HCT116 (cell line): ENCODE data around the gene MRLN. TPM values are rescaled to one million over a fixed set of nuclear protein-coding genes. Genes with fewer than 3 reads are reported as not detected.
"Not testable (repeated sequence)": the region's sequence is repeated elsewhere in the genome, so short reads cannot be mapped to it uniquely, and the experiment has no call there.

Experiments
- ATAC-seq: fragments of 200-7000 bp; cut with Tn5 transposase; 2 replicates; pipeline ENCODE4 v1.9.1; 2020; ENCODE audit warnings: mild to moderate bottlenecking, moderate library complexity
- BruUV-seq: library from RNA; stranded (reverse); fragments of 400-500 nt; replicated peaks from 2 replicates; lab custom pipeline; 2021; lab: Mats Ljungman, UMichigan
- CTCF ChIA-PET: fragments of 300-600 bp; sonication (Branson Sonifier 250); formaldehyde crosslinking; loops from one replicate; lab custom pipeline; 2021; ENCODE audit warnings: antibody characterized with exemption; lab: Charles Lee
- POLR2A ChIA-PET: fragments of 300-600, 350-600 bp; sonication (Branson Sonifier 250); formaldehyde crosslinking; loops from one replicate; lab custom pipeline; 2021; ENCODE audit warnings: antibody characterized with exemption; lab: Charles Lee
- RAD21 ChIA-PET, 2 experiments: fragments of 300-600 bp; sonication (Branson Sonifier 250); formaldehyde crosslinking; loops; one replicate each; lab custom pipeline; 2023; ENCODE audit warnings: low total read pairs in 2 of 2; ENCODE audit not compliant: uncharacterized antibody in 2 of 2, unreplicated experiment in 2 of 2, low non-redundant PET in 1 of 2; lab: Charles Lee
- DNase-seq: peaks from one replicate; pipeline ENCODE4 v3.0.0-alpha.2; 2010; ENCODE audit warnings: low read depth, low spot score
- H2AFZ ChIP-seq: fragments of 200-600 bp; shearing (Covaris generic), sonication (generic); 2 replicates; pipeline ENCODE4 v1.6.1; 2017; ENCODE audit warnings: low read depth, mixed run types, mixed read lengths, antibody characterized with exemption, low read length; ENCODE audit not compliant: poor library complexity, severe bottlenecking
- H3K27ac ChIP-seq: 2 replicates; pipeline ENCODE4 v1.5.1; 2012; ENCODE audit warnings: low read depth, low read length
- H3K27me3 ChIP-seq: fragments of 200-600 bp; sonication (generic); 2 replicates; pipeline ENCODE4 v1.6.1; 2016; ENCODE audit warnings: mixed run types, low read length, mixed read lengths; ENCODE audit not compliant: insufficient read depth
- H3K36me3 ChIP-seq, 2 experiments: fragments of 200-500 bp in 1 of 2; fragments of 200-600 bp in 1 of 2; sonication (Bioruptor generic) in 1 of 2; sonication (generic) in 1 of 2; 2 replicates each; pipeline versions ENCODE4 v1.5.1 to v1.6.1; 2014 to 2016; ENCODE audit warnings: low read length in 2 of 2, inconsistent platforms in 1 of 2, mixed read lengths in 1 of 2, mixed run types in 1 of 2; ENCODE audit not compliant: insufficient read depth in 2 of 2, control insufficient read depth in 1 of 2
- H3K4me1 ChIP-seq, 2 experiments: fragments of 200-600 bp in 1 of 2; sonication (generic) in 1 of 2; 2 replicates each; pipeline versions ENCODE4 v1.5.1 to v1.6.1; 2012 to 2017; ENCODE audit warnings: low read length in 2 of 2, inconsistent platforms in 1 of 2, mild to moderate bottlenecking in 1 of 2, mixed read lengths in 1 of 2, mixed run types in 1 of 2, moderate library complexity in 1 of 2; ENCODE audit not compliant: insufficient read depth in 2 of 2, control insufficient read depth in 1 of 2
- H3K4me2 ChIP-seq: fragments of 200-600 bp; sonication (generic); 2 replicates; pipeline ENCODE4 v1.6.1; 2017; ENCODE audit warnings: mixed run types, low read length, mixed read lengths
- H3K4me3 ChIP-seq, 2 experiments: fragments of 200-600 bp in 1 of 2; sonication (generic) in 1 of 2; replicated peaks in 1 of 2; 2 replicates each; pipeline ENCODE4 v1.5.1; 2011 to 2016; ENCODE audit warnings: low read length in 2 of 2, control low read depth in 1 of 2, low read depth in 1 of 2, mild to moderate bottlenecking in 1 of 2, mixed read lengths in 1 of 2, mixed run types in 1 of 2
- H3K79me2 ChIP-seq: fragments of 200-600 bp; sonication (generic); 2 replicates; pipeline ENCODE4 v1.6.1; 2017; ENCODE audit warnings: mild to moderate bottlenecking, mixed run types, low read length, moderate library complexity, mixed read lengths; ENCODE audit not compliant: insufficient read depth
- H3K9ac ChIP-seq: fragments of 200-600 bp; sonication (generic); 2 replicates; pipeline ENCODE4 v1.6.1; 2016; ENCODE audit warnings: low read length, mixed read lengths
- H3K9me2 ChIP-seq: fragments of 200-600 bp; sonication (generic), shearing (Covaris generic); 2 replicates; pipeline ENCODE4 v1.6.1; 2017; ENCODE audit warnings: mixed run types, mild to moderate bottlenecking, moderate library complexity; ENCODE audit not compliant: insufficient read depth
- H3K9me3 ChIP-seq, 2 experiments: fragments of 200-500 bp in 1 of 2; fragments of 200-600 bp in 1 of 2; sonication (Bioruptor generic) in 1 of 2; sonication (generic) in 1 of 2; 2 replicates each; pipeline ENCODE4 v1.6.1; 2014 to 2017; ENCODE audit warnings: low read length in 2 of 2, mixed read lengths in 2 of 2, inconsistent platforms in 1 of 2, low read depth in 1 of 2, mild to moderate bottlenecking in 1 of 2, mixed run types in 1 of 2, moderate library complexity in 1 of 2; ENCODE audit not compliant: control insufficient read depth in 1 of 2, insufficient read depth in 1 of 2
- H4K20me1 ChIP-seq: fragments of 200-600 bp; sonication (generic), shearing (Covaris generic); 2 replicates; pipeline ENCODE4 v1.6.1; 2017; ENCODE audit warnings: mixed run types, mild to moderate bottlenecking, moderate library complexity; ENCODE audit not compliant: insufficient read depth
- CEBPB ChIP-seq: IDR thresholded peaks from 2 replicates; pipeline ENCODE4 v1.6.1; 2012; ENCODE audit warnings: low read depth
- EZH2phosphoT487 ChIP-seq: fragments of 200-600 bp; IDR thresholded peaks from 2 replicates; pipeline ENCODE4 v1.6.1; 2018; ENCODE audit warnings: antibody characterized with exemption, borderline replicate concordance
- POLR2A ChIP-seq: IDR thresholded peaks from 2 replicates; pipeline ENCODE4 v1.7.0; 2011; ENCODE audit warnings: borderline replicate concordance; ENCODE audit not compliant: insufficient read depth, insufficient read length; ENCODE audit errors: extremely low read depth
- intact Hi-C: fragments of 100-400 bp; cut with micrococcal nuclease; formaldehyde crosslinking; loops from 2 replicates; pipeline ENCODE4 v1.10.0; 2022
- total RNA-seq: library from RNA; stranded (reverse); gene quantifications from one replicate; pipeline ENCODE4 v1.2.1, GENCODE V29; 2021; ENCODE audit not compliant: unreplicated experiment
- TF ChIP-seq, protein P1 (sequence below): IDR thresholded peaks from 2 replicates; pipeline ENCODE4 v1.6.1; 2012

The MRLN gene
- total RNA-seq, 1 experiment from 2014 or later = not detected

DNA sequence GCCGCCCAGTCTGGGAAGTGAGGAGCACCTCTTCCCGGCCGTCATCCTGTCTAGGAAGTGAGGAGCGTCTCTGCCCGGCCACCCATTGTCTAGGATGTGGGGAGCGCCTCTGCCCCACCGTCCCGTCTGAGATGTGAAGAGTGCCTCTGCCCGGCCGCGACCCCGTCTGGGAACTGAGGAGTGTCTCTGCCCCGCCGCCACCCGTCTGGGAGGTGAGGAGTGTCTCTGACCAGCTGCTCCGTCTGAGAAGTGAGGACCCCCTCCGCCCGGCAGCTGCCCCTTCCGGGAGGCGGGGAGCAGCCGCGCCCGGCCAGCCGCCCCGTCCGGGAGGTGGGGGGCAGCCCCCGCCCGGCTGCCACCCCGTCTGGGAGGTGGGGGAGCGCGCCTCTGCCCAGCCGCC, 9.1 kb downstream of the MRLN start:
- H3K9me3 ChIP-seq, H3K79me2 ChIP-seq, H3K27me3 ChIP-seq, H3K9ac ChIP-seq, H4K20me1 ChIP-seq, DNase-seq, H3K9me2 ChIP-seq, H2AFZ ChIP-seq, H3K4me2 ChIP-seq, BruUV-seq, CTCF ChIA-PET, H3K4me3 ChIP-seq, ATAC-seq, RAD21 ChIA-PET, intact Hi-C loops, H3K27ac ChIP-seq, H3K36me3 ChIP-seq, H3K4me1 ChIP-seq, POLR2A ChIA-PET: not testable (repeated sequence)

DNA sequence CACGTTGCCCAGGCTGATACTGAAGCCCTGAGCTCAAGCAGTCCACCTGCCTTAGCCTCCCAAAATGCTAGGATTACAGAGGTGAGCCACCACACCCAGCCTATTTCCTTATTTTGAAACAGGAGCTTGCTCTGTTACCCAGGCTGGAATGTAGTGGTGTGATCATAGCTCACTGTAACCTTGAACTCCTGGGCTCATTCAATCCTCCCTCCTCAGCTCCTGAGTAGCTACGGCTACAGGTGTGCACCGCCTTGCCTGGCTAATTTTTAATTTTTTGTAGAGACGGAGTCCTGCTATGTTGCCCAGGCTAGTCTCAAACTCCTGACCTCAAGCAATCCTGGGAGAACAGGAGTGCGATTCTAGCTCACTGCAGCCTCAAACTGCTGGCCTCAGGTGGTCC, 11.7 kb downstream of the MRLN start:
- no peaks in the 10 kb centered on the region for H3K9me2 ChIP-seq
- RAD21 ChIA-PET = no interaction called here
- no peak overlapping the region for H3K4me2 ChIP-seq
- H3K9ac ChIP-seq = no peak overlapping the region
- no peaks in the 10 kb centered on the region for H3K9me3 ChIP-seq
- no peaks in the 10 kb centered on the region for H3K4me1 ChIP-seq
- TF ChIP-seq CEBPB = no peak
- TF ChIP-seq POLR2A = no peak
- no peak for TF ChIP-seq EZH2phosphoT487
- H4K20me1 ChIP-seq = no peaks in the 10 kb centered on the region
- H3K79me2 ChIP-seq = no peaks in the 10 kb centered on the region
- intact Hi-C loops = no loop called here
- ATAC-seq (no peak), DNase-seq (no peak)
- no peak overlapping the region for H2AFZ ChIP-seq
- no TSS peak for BruUV-seq
- H3K27me3 ChIP-seq = no peaks in the 10 kb centered on the region
- H3K27ac ChIP-seq = no peak overlapping the region
- H3K36me3 ChIP-seq = no peaks in the 10 kb centered on the region
- CTCF ChIA-PET = no interaction called here
- H3K4me3 ChIP-seq = no peak overlapping the region
- POLR2A ChIA-PET = no interaction called here

DNA sequence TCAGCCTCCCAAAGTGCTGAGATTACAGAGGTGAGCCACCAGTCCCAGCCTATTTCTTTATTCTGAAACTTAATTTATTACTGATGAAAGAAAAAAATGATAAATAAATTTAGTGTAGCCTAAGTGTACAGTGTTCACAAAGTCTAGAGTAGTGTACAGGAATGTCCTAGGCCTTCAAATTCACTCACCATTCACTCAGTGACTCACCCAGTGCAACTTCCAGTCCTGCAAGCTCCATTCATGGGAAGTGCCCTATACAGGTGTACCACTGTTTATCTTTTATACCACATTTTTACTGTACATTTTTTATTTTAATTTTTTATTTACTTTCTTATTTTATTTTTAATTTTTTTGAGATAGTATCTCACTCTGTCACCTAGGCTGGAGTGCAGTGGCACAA, 12.2 kb downstream of the MRLN start:
- no peak for DNase-seq

More for the DNA sequence above, 12.2 kb downstream of the MRLN start:
- BruUV-seq = no TSS peak
- ChIA-PET RAD21 (no interaction called here), CTCF (no interaction called here), POLR2A (no interaction called here)
- H3K27ac ChIP-seq = no peak overlapping the region
- H3K4me3 ChIP-seq = no peak overlapping the region
- intact Hi-C loops = no loop called here
- ATAC-seq = no peak
- no peaks in the 10 kb centered on the region for H3K9me2 ChIP-seq
- H4K20me1 ChIP-seq = no peaks in the 10 kb centered on the region
- no peaks in the 10 kb centered on the region for H3K4me1 ChIP-seq
- TF ChIP-seq, protein P1, sequence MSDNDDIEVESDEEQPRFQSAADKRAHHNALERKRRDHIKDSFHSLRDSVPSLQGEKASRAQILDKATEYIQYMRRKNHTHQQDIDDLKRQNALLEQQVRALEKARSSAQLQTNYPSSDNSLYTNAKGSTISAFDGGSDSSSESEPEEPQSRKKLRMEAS = no peak
- H3K79me2 ChIP-seq = no peaks in the 10 kb centered on the region
- no peaks in the 10 kb centered on the region for H3K27me3 ChIP-seq
- no peak overlapping the region for H3K4me2 ChIP-seq
- no peak overlapping the region for H2AFZ ChIP-seq
- no peaks in the 10 kb centered on the region for H3K36me3 ChIP-seq
- H3K9ac ChIP-seq = no peak overlapping the region
- no peaks in the 10 kb centered on the region for H3K9me3 ChIP-seq
